Activated T-helper 9 cell treated with anti-CD3 and anti-CD28 coated beads, Interleukin-2, amount 50 U/mL, for 16 hours (primary cell): ENCODE results near the gene DUSP3.
A peak's percentile ranks its signal among the peaks of the same experiment; 100 is the strongest.

Source experiments
- DNase-seq: peaks from one replicate; pipeline ENCODE4 v3.0.0-alpha.2; 2020; ENCODE audit warnings: low read depth

The DUSP3 gene

GRCh38 chr17:43778337-43779144 is at the start of gene DUSP3:
Gene DUSP3 (minus strand): TSS chr17:43778977. CDS start chr17:43778924, 53 bp downstream.
- peak; percentile 64 for DNase-seq

GRCh38 chr17:43827596-43827995 is 48.8 kb upstream of the DUSP3 start:
- no peak for DNase-seq

GRCh38 chr17:43826206-43826605 is 47.4 kb upstream of the DUSP3 start:
- no peak for DNase-seq

- DNase-seq = no peak
Measured at GRCh38 chr17:43825567-43825966, 46.8 kb upstream of the DUSP3 start.

GRCh38 chr17:43823350-43824084 is 44.7 kb upstream of the DUSP3 start:
- no peak for DNase-seq

- DNase-seq = no peak
Measured at GRCh38 chr17:43822570-43823190, 43.9 kb upstream of the DUSP3 start.

GRCh38 chr17:43820759-43821158 is 42.0 kb upstream of the DUSP3 start:
- no peak for DNase-seq

- no peak for DNase-seq
Measured at GRCh38 chr17:43818966-43819365, 40.2 kb upstream of the DUSP3 start.

- no peak for DNase-seq
Measured at GRCh38 chr17:43817826-43818225, 39.0 kb upstream of the DUSP3 start.

GRCh38 chr17:43816336-43817320 is 37.9 kb upstream of the DUSP3 start:
- no peak for DNase-seq

GRCh38 chr17:43814714-43815113 is 35.9 kb upstream of the DUSP3 start:
- DNase-seq = no peak

GRCh38 chr17:43814026-43814425 is 35.2 kb upstream of the DUSP3 start:
- no peak for DNase-seq

GRCh38 chr17:43813386-43813785 is 34.6 kb upstream of the DUSP3 start:
- DNase-seq = no peak

- DNase-seq = no peak
Measured at GRCh38 chr17:43812396-43813265, 33.9 kb upstream of the DUSP3 start.

- no peak for DNase-seq
Measured at GRCh38 chr17:43810823-43811222, 32.0 kb upstream of the DUSP3 start.

- DNase-seq = no peak
Measured at GRCh38 chr17:43810226-43810715, 31.5 kb upstream of the DUSP3 start.

- DNase-seq = no peak
Measured at GRCh38 chr17:43809121-43809520, 30.3 kb upstream of the DUSP3 start.

- no peak for DNase-seq
Measured at GRCh38 chr17:43808076-43808475, 29.3 kb upstream of the DUSP3 start.

GRCh38 chr17:43805117-43805516 is 26.3 kb upstream of the DUSP3 start:
- no peak for DNase-seq

GRCh38 chr17:43803758-43804157 is 25.0 kb upstream of the DUSP3 start:
- no peak for DNase-seq

- no peak for DNase-seq
Measured at GRCh38 chr17:43801844-43802243, 23.1 kb upstream of the DUSP3 start.
